ENCODE data around the gene E4F1.

DNA sequence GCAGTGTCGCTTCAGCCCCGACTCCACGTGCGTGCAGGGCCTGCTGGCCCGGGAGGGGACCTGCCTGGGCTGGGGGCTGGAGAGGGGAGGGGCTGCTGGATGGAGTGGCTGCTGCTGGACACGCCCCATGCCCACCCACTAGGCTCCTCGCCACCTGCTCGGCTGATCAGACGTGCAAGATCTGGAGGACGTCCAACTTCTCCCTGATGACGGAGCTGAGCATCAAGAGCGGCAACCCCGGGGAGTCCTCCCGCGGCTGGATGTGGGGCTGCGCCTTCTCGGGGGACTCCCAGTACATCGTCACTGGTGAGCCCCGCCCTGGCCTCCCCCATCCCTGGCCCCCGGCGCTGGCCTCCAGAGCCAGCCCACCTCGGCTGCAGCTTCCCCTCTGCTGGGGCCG is 15.1 kb upstream of the E4F1 start:
- TF ChIP-seq POLR2AphosphoS5 (IDR thresholded peaks at IDR 0.05) (no peak), CTCF (IDR thresholded peaks at IDR 0.05) (no peak), POLR2A (IDR thresholded peaks at IDR 0.05) (no peak)
